ENCODE data around the gene PLEKHG3. TPM values are rescaled to one million over a fixed set of nuclear protein-coding genes. Genes with fewer than 3 reads are reported as not detected.

PLEKHG3 gene
- total RNA-seq, 1 experiment from 2014 or later, result 34.0 TPM

DNA sequence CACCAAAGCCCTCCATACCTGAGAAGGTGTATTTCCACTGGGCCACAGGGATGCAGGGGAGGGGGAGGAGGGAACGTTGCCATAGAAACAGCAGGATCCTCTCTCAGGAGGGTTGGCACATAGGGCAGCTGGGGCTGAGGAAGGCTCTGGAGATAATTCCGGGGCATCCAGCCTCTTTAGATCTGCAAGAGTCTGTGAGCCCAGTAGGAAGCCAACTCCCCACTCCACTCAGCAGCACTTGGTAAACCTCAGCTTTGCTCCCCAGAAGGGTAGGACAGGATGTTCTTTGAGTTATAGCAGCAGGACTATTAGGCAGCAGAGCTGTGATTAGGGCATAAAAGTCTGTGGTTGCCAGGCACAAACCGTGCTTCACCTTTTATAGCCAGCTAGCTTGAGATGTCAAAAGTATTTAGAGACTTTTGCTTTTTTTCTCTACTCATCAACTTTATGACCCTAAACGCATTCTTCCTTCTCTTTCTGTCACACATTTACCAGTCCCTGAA is 7.8 kb upstream of the PLEKHG3 start:
- in situ Hi-C loops (cut with HindIII; ENCODE audit: low pct_unique_long_range_greater_than_20kb, low sequenced_read_pairs) (no loop called here), intact Hi-C loops (cut with micrococcal nuclease; ENCODE audit: unreplicated experiment) (no loop called here)
- ATAC-seq, result no peak
- Histone ChIP-seq H3K36me3 (ENCODE audit: control insufficient read depth, insufficient read depth, low read length) (no peaks in the 10 kb centered on the region), H3K9me3 (ENCODE audit: control insufficient read depth, insufficient read depth, low read depth, low read length) (no peaks in the 10 kb centered on the region), H3K4me1 (ENCODE audit: control insufficient read depth, insufficient read depth, low read length) (no peaks in the 10 kb centered on the region), H3K27me3 (ENCODE audit: control insufficient read depth, insufficient read depth, low read length) (no peaks in the 10 kb centered on the region), H3K27ac (ENCODE audit: low read length) (no peak overlapping the region), H3K4me3 (ENCODE audit: low read depth in 2 of 2, low read length in 2 of 2) (no peak overlapping the region)
- TF ChIP-seq POLR2AphosphoS5 (IDR thresholded peaks at IDR 0.05; ENCODE audit: low read depth, low read length), result no peak
- no peak for TF ChIP-seq SIN3A (IDR thresholded peaks at IDR 0.05; ENCODE audit: borderline replicate concordance, insufficient read depth, low read depth, low read length)
- TF ChIP-seq, protein P1, sequence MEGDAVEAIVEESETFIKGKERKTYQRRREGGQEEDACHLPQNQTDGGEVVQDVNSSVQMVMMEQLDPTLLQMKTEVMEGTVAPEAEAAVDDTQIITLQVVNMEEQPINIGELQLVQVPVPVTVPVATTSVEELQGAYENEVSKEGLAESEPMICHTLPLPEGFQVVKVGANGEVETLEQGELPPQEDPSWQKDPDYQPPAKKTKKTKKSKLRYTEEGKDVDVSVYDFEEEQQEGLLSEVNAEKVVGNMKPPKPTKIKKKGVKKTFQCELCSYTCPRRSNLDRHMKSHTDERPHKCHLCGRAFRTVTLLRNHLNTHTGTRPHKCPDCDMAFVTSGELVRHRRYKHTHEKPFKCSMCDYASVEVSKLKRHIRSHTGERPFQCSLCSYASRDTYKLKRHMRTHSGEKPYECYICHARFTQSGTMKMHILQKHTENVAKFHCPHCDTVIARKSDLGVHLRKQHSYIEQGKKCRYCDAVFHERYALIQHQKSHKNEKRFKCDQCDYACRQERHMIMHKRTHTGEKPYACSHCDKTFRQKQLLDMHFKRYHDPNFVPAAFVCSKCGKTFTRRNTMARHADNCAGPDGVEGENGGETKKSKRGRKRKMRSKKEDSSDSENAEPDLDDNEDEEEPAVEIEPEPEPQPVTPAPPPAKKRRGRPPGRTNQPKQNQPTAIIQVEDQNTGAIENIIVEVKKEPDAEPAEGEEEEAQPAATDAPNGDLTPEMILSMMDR (IDR thresholded peaks at IDR 0.05), result no peak
- no peak for TF ChIP-seq REST (IDR thresholded peaks at IDR 0.05; ENCODE audit: insufficient read depth in 1 of 2, low read depth in 2 of 2, low read length in 1 of 2)
- TF ChIP-seq TCF7L2 (IDR thresholded peaks at IDR 0.05; ENCODE audit: low read depth, low read length), result no peak
- BruUV-seq (replicated peaks), result no TSS peak
- CTCF ChIA-PET, result no interaction called here
- no peak for DNase-seq (ENCODE audit: low read depth, low spot score)
- POLR2A ChIA-PET, result interaction anchor here (0.6 kb wide), 1 partner anchor 8 kb away, joined by 6 read pairs; no protein-coding TSS in a partner anchor

DNA sequence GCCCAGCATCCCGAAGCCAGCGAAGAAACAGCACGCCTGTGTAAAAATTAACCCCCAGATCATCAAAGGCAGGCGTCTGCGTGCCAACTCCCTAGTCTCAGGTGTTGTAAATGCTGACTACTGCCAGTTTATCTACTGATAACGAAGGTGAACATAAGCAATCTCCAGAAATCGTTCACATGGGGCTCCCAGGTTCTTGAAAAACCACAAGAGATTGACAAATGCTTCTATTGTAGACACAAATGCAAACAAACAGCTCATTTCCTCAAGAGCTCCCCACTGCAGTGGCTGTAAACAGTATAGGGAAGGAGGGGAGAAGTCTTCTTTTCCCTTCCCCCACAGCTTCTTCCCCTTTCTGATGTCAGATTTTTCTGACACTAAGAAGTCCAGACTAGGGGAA is 5.3 kb upstream of the PLEKHG3 start:
- Histone ChIP-seq H3K4me1 (ENCODE audit: control insufficient read depth, insufficient read depth, low read length) (peaks cover 7% of the 10 kb centered on the region), H3K9me3 (ENCODE audit: control insufficient read depth, insufficient read depth, low read depth, low read length) (no peaks in the 10 kb centered on the region), H3K27ac (ENCODE audit: low read length) (no peak overlapping the region), H3K27me3 (ENCODE audit: control insufficient read depth, insufficient read depth, low read length) (no peaks in the 10 kb centered on the region), H3K4me3 (ENCODE audit: low read depth in 2 of 2, low read length in 2 of 2) (no peak overlapping the region), H3K36me3 (ENCODE audit: control insufficient read depth, insufficient read depth, low read length) (no peaks in the 10 kb centered on the region)
- ChIA-PET CTCF (no interaction called here), POLR2A (no interaction called here)
- DNase-seq (ENCODE audit: low read depth, low spot score) (no peak), ATAC-seq (no peak)
- intact Hi-C loops (cut with micrococcal nuclease; ENCODE audit: unreplicated experiment), result no loop called here
- TF ChIP-seq, protein P1 (IDR thresholded peaks at IDR 0.05), result no peak
- TF ChIP-seq POLR2AphosphoS5 (IDR thresholded peaks at IDR 0.05; ENCODE audit: low read depth, low read length), result no peak
- in situ Hi-C loops (cut with HindIII; ENCODE audit: low pct_unique_long_range_greater_than_20kb, low sequenced_read_pairs), result no loop called here
- BruUV-seq (replicated peaks), result no TSS peak
